ENCODE results near the gene KCNK1.

DNA sequence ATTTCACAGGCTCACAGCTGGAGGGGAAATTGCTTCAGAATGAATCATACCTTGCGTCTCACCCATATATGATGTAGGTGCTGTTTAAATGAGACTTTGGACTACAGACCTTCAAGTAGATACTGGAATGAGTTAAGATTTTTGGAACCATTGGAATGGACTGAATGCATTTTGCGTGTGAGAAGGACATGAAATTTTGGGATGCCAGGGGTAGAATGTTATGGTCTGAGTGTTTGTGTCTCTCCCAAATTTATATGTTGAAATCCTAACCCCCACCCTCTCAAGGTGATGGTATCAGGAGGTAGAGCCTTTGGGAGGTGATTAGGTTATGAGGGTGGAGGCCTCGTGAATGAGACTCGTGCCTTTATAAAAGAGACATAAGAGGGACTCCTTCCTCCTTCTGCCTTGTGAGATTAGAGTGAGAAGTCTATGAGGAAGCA, 41.4 kb downstream of the KCNK1 start:
- TF ChIP-seq CTCF (IDR thresholded peaks at IDR 0.05) (no peak), POLR2A (IDR thresholded peaks at IDR 0.05) (no peak)
